ENCODE results near the gene FER. TPM values are rescaled to one million over a fixed set of nuclear protein-coding genes. Genes with fewer than 3 reads are reported as not detected.

Gene FER
- total RNA-seq, 1 donor from 2014 or later: 19.2 TPM

- Histone ChIP-seq H3K27ac (no peak overlapping the region), H3K9me3 (no peaks in the 10 kb centered on the region), H3K4me1 (no peaks in the 10 kb centered on the region), H3K27me3 (no peaks in the 10 kb centered on the region), H3K4me3 (no peak overlapping the region), H3K36me3 (no peaks in the 10 kb centered on the region)
- TF ChIP-seq POLR2AphosphoS5 (IDR thresholded peaks at IDR 0.05; ENCODE audit: insufficient read depth in 1 of 2, low read depth in 1 of 2) (no peak), POLR2A (IDR thresholded peaks at IDR 0.05) (no peak), CTCF (IDR thresholded peaks at IDR 0.05) (no peak)
- no peak for DNase-seq (ENCODE audit: extremely low spot score in 2 of 2)
- intact Hi-C loops (cut with DNase I): no loop called here
These were observed 373.5 kb downstream of the FER start for GRCh38 chr5:109121225-109121624.

- Histone ChIP-seq H3K4me3 (no peak overlapping the region), H3K27me3 (no peaks in the 10 kb centered on the region), H3K4me1 (no peaks in the 10 kb centered on the region), H3K36me3 (no peaks in the 10 kb centered on the region), H3K27ac (no peak overlapping the region), H3K9me3 (no peaks in the 10 kb centered on the region)
- DNase-seq (ENCODE audit: extremely low spot score in 2 of 2): no peak
- intact Hi-C loops (cut with DNase I): no loop called here
- TF ChIP-seq POLR2A (IDR thresholded peaks at IDR 0.05) (no peak), CTCF (IDR thresholded peaks at IDR 0.05) (no peak), POLR2AphosphoS5 (IDR thresholded peaks at IDR 0.05; ENCODE audit: insufficient read depth in 1 of 2, low read depth in 1 of 2) (no peak)
These were observed 378.2 kb downstream of the FER start for GRCh38 chr5:109125755-109126429.

DNA sequence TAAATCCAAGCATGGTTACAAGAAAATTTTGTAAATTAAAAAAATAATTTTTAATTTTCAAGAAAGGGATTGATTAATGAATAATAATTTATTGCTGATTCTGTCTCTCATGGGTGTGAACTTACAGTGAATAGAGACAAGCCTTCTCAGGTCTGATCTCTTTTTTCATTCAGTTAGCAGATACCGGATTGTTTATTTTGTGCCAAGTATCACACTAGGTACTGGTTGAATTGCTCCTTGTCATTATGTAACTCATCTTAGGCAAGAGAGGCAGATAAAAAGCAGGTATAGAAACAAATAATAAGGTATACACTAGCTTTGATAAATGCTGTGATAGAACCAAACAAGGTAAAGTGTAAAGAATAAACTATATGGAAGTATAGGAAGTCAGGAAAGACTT lies 378.8 kb downstream of the FER start:
- no peaks in the 10 kb centered on the region for H3K27me3 ChIP-seq
- no peak overlapping the region for H3K4me3 ChIP-seq
- H3K36me3 ChIP-seq: no peaks in the 10 kb centered on the region
- H3K27ac ChIP-seq: no peak overlapping the region
- DNase-seq (ENCODE audit: extremely low spot score in 2 of 2): no peak
- no peaks in the 10 kb centered on the region for H3K4me1 ChIP-seq
- no peaks in the 10 kb centered on the region for H3K9me3 ChIP-seq
- intact Hi-C loops (cut with DNase I): no loop called here
- TF ChIP-seq POLR2AphosphoS5 (IDR thresholded peaks at IDR 0.05; ENCODE audit: insufficient read depth in 1 of 2, low read depth in 1 of 2) (no peak), POLR2A (IDR thresholded peaks at IDR 0.05) (no peak), CTCF (IDR thresholded peaks at IDR 0.05) (no peak)

GRCh38 chr5:109136906-109137305 lies 389.2 kb downstream of the FER start:
- no peaks in the 10 kb centered on the region for H3K4me1 ChIP-seq
- H3K9me3 ChIP-seq: no peaks in the 10 kb centered on the region
- intact Hi-C loops (cut with DNase I): no loop called here
- no peaks in the 10 kb centered on the region for H3K27me3 ChIP-seq
- no peak for DNase-seq (ENCODE audit: extremely low spot score in 2 of 2)
- H3K36me3 ChIP-seq: no peaks in the 10 kb centered on the region
- TF ChIP-seq POLR2AphosphoS5 (IDR thresholded peaks at IDR 0.05; ENCODE audit: insufficient read depth in 1 of 2, low read depth in 1 of 2) (no peak), POLR2A (IDR thresholded peaks at IDR 0.05) (no peak), CTCF (IDR thresholded peaks at IDR 0.05) (no peak)
- no peak overlapping the region for H3K27ac ChIP-seq
- no peak overlapping the region for H3K4me3 ChIP-seq
